Measurements from ENCODE around the gene HRH4.

DNA sequence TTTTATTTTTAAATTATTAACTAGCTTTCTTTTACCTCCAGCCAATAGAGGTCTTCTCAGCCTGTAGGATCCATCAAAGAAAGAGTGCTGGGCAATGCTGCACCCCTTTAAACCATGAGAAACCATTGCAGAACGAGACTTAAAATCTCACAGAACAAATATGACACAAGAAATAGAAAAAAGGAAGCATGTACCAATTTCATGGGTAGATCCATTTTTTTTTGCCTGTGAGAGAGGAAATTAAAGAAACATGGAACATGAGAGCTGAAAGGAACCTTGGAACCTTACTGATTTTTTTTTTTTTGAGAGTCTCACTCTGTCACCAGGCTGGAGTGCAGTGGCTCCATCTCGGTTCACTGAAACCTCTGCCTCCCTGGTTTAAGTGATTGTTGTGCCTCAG lies 14.0 kb downstream of the HRH4 start:
- TF ChIP-seq CTCF (IDR thresholded peaks at IDR 0.05) (no peak), EZH2 (IDR thresholded peaks at IDR 0.05; ENCODE audit: borderline replicate concordance, insufficient read depth, low read depth, low read length, poor library complexity, severe bottlenecking) (no peak)
